ENCODE results near the gene FAM83G.

Gene FAM83G

GRCh38 chr17:18948476-18949006 is 56.0 kb downstream of the FAM83G start (continued):
- no peak for TF ChIP-seq ZNF704 (tag by site-specific recombination; IDR thresholded peaks at IDR 0.05)
- no peak for TF ChIP-seq ZNF639 (tag by site-specific recombination; IDR thresholded peaks at IDR 0.05)
- no peak for TF ChIP-seq ZNF239 (tag by site-specific recombination; IDR thresholded peaks at IDR 0.05)
- TF ChIP-seq ZNF26 (tag by site-specific recombination; IDR thresholded peaks at IDR 0.05), result no peak
- no peak for TF ChIP-seq ZNF660 (tag by site-specific recombination; IDR thresholded peaks at IDR 0.05)
- TF ChIP-seq ZNF514 (tag by site-specific recombination; IDR thresholded peaks at IDR 0.05), result no peak

GRCh38 chr17:18947866-18948265 is 56.7 kb downstream of the FAM83G start:
- CTCF ChIA-PET, result interaction anchor here (1.0 to 3.5 kb wide), 2 partner anchors 10 to 13 kb away, joined by 4 to 25 read pairs; no protein-coding TSS in a partner anchor

More at GRCh38 chr17:18947866-18948265, 56.7 kb downstream of the FAM83G start:
- TF ChIP-seq ZNF600 (tag by site-specific recombination; IDR thresholded peaks at IDR 0.05) (no peak), KLF10 (tag by site-specific recombination; IDR thresholded peaks at IDR 0.05) (no peak), ZNF433 (tag by site-specific recombination; IDR thresholded peaks at IDR 0.05; ENCODE audit: low read depth) (no peak), ZNF10 (tag by site-specific recombination; IDR thresholded peaks at IDR 0.05) (no peak), YY2 (tag by site-specific recombination; IDR thresholded peaks at IDR 0.05) (no peak), ZNF580 (tag by site-specific recombination; IDR thresholded peaks at IDR 0.05) (no peak), ZNF354C (tag by site-specific recombination; IDR thresholded peaks at IDR 0.05; ENCODE audit: borderline replicate concordance, low read depth) (no peak), OSR2 (tag by site-specific recombination; IDR thresholded peaks at IDR 0.05) (no peak), ZBTB21 (tag by site-specific recombination; IDR thresholded peaks at IDR 0.05) (no peak), ZNF530 (tag by site-specific recombination; IDR thresholded peaks at IDR 0.05; ENCODE audit: low read depth) (no peak), HIC1 (tag by site-specific recombination; IDR thresholded peaks at IDR 0.05) (no peak), ZFP3 (tag by site-specific recombination; IDR thresholded peaks at IDR 0.05; ENCODE audit: low read depth) (no peak), ZBTB11 (tag by site-specific recombination; conservative IDR thresholded peaks at IDR 0.05; ENCODE audit: low read depth) (no peak)
- Histone ChIP-seq H3K36me3 (ENCODE audit: control insufficient read depth in 2 of 2, insufficient read depth in 1 of 2, low read length in 2 of 2) (no peaks in the 10 kb centered on the region), H3K4me1 (ENCODE audit: control insufficient read depth, insufficient read depth, low read length) (no peaks in the 10 kb centered on the region), H3K9me3 (ENCODE audit: control insufficient read depth, insufficient read depth, low read depth, low read length) (no peaks in the 10 kb centered on the region), H3K4me3 (ENCODE audit: low read depth, low read length) (no peak overlapping the region), H3K27ac (ENCODE audit: extremely low read depth, low read depth, low read length) (no peak overlapping the region)
- POLR2A ChIA-PET, result interaction anchor here (1.1 kb wide), 1 partner anchor 9 kb away, joined by 4 read pairs; no protein-coding TSS in a partner anchor
